Thyroid gland (tissue), 4 donors: ENCODE measurements around the gene FTH1. TPM values are rescaled to one million over a fixed set of nuclear protein-coding genes. Genes with fewer than 3 reads are reported as not detected.
A peak's percentile ranks its signal among the peaks of the same experiment; 100 is the strongest.

Source experiments
- DNase-seq, 2 donors: peaks; one replicate each; pipeline ENCODE4 v3.0.0-alpha.2; 2019
- H3K27ac ChIP-seq, 3 donors: fragments of 200-600 bp; sonication (generic); 1 replicate in 2 of 3; 2 replicates in 1 of 3; pipeline ENCODE4 v1.5.1; 2016 to 2019; ENCODE audit warnings: mild to moderate bottlenecking in 1 of 3, moderate library complexity in 1 of 3
- H3K27me3 ChIP-seq: fragments of 200-600 bp; sonication (generic); one replicate; pipeline ENCODE4 v1.5.1; 2019
- H3K36me3 ChIP-seq, 2 donors: fragments of 200-600 bp; sonication (generic); one replicate each; pipeline ENCODE4 v1.5.1; 2016 to 2019
- H3K4me1 ChIP-seq, 2 donors: fragments of 200-600 bp; sonication (generic); one replicate each; pipeline ENCODE4 v1.5.1; 2017 to 2019
- H3K4me3 ChIP-seq, 3 donors: fragments of 200-600 bp; sonication (generic); replicated peaks in 1 of 3; 1 replicate in 2 of 3; 2 replicates in 1 of 3; pipeline ENCODE4 v1.5.1; 2016; ENCODE audit warnings: mild to moderate bottlenecking in 1 of 3
- H3K9me3 ChIP-seq: fragments of 200-600 bp; sonication (generic); one replicate; pipeline ENCODE4 v1.5.1; 2017
- CTCF ChIP-seq, 6 experiments: fragments of 200-600 bp in 3 of 6; fragments of 450-650 bp in 3 of 6; sonication (generic) in 3 of 6; IDR thresholded peaks; one replicate each; pipeline ENCODE4 v1.5.1; 2016 to 2019; ENCODE audit warnings: antibody characterized with exemption in 6 of 6, mild to moderate bottlenecking in 2 of 6, inconsistent platforms in 1 of 6, moderate library complexity in 1 of 6
- POLR2A ChIP-seq, 2 donors: fragments of 450-650 bp; IDR thresholded peaks; one replicate each; pipeline ENCODE4 v1.6.1; 2017; ENCODE audit warnings: antibody characterized with exemption in 2 of 2, mild to moderate bottlenecking in 2 of 2, moderate library complexity in 1 of 2
- WGBS, 2 donors: methylation state at CpG; one replicate each; pipeline ENCODE4 v1.1.5; 2017; 5-methylcytosine and 5-hydroxymethylcytosine counted together
- intact Hi-C: fragments of 100-400 bp; cut with DNase I; formaldehyde crosslinking; loops from one replicate; pipeline ENCODE4 v1.15.1; 2023
- total RNA-seq, 4 donors: library from RNA; depleted of rRNA; stranded (reverse); fragments of >200 nt; gene quantifications; one replicate each; pipeline ENCODE4 v1.2.3, GENCODE V29; 2016

FTH1 gene
- total RNA-seq, 4 donors from 2014 or later, result 2,377 to 4,120 (median 2,918) TPM

- no peaks in the 10 kb centered on the region for H3K36me3 ChIP-seq
- H3K9me3 ChIP-seq, result no peaks in the 10 kb centered on the region
- H3K4me1 ChIP-seq, result peaks cover 3 to 59% of the 10 kb centered on the region in 2 donors
- peak overlapping the region in 2 of 3 donors; percentile 38 to 54 for H3K27ac ChIP-seq
- no peaks in the 10 kb centered on the region for H3K27me3 ChIP-seq
- WGBS, 2 donors, result 35 to 67% methylated on average over 6 to 9 of the region's 13 CpGs
- TF ChIP-seq CTCF (IDR thresholded peaks at IDR 0.05) (no peak), POLR2A (IDR thresholded peaks at IDR 0.05) (no peak)
- DNase-seq, result peak; percentile 33 to 54
- intact Hi-C loops, result no loop called here
- H3K4me3 ChIP-seq, result no peak overlapping the region
These were observed 47.5 kb downstream of the FTH1 start for GRCh38 chr11:61919705-61920631.

GRCh38 chr11:61918938-61919704 lies 48.3 kb downstream of the FTH1 start:
- H3K4me1 ChIP-seq, result peaks cover 3 to 57% of the 10 kb centered on the region in 2 donors
- WGBS, 2 donors, result 72% methylated on average over 5 to 6 of the region's 6 CpGs
- DNase-seq, result no peak

GRCh38 chr11:61918251-61918937 lies 49.0 kb downstream of the FTH1 start:
- Histone ChIP-seq H3K4me1 (peaks cover 3 to 50% of the 10 kb centered on the region in 2 donors), H3K36me3 (no peaks in the 10 kb centered on the region), H3K27ac (peak overlapping the region; percentile 20 to 54 (median 32)), H3K9me3 (no peaks in the 10 kb centered on the region), H3K4me3 (no peak overlapping the region), H3K27me3 (no peaks in the 10 kb centered on the region)
- TF ChIP-seq CTCF (IDR thresholded peaks at IDR 0.05) (no peak), POLR2A (IDR thresholded peaks at IDR 0.05) (no peak)
- no peak for DNase-seq
- intact Hi-C loops, result no loop called here
- whole genome bisulfite sequencing, 2 donors, result 82 to 87% methylated on average over 14 of the region's 14 CpGs

More at GRCh38 chr11:61918938-61919704, 48.3 kb downstream of the FTH1 start:
- H3K27me3 ChIP-seq, result no peaks in the 10 kb centered on the region
- no peaks in the 10 kb centered on the region for H3K36me3 ChIP-seq
- intact Hi-C loops, result no loop called here
- no peaks in the 10 kb centered on the region for H3K9me3 ChIP-seq
- TF ChIP-seq POLR2A (IDR thresholded peaks at IDR 0.05), result no peak
- H3K27ac ChIP-seq, result peak overlapping the region in 2 of 3 donors; percentile 38 to 54
- H3K4me3 ChIP-seq, result no peak overlapping the region

DNA sequence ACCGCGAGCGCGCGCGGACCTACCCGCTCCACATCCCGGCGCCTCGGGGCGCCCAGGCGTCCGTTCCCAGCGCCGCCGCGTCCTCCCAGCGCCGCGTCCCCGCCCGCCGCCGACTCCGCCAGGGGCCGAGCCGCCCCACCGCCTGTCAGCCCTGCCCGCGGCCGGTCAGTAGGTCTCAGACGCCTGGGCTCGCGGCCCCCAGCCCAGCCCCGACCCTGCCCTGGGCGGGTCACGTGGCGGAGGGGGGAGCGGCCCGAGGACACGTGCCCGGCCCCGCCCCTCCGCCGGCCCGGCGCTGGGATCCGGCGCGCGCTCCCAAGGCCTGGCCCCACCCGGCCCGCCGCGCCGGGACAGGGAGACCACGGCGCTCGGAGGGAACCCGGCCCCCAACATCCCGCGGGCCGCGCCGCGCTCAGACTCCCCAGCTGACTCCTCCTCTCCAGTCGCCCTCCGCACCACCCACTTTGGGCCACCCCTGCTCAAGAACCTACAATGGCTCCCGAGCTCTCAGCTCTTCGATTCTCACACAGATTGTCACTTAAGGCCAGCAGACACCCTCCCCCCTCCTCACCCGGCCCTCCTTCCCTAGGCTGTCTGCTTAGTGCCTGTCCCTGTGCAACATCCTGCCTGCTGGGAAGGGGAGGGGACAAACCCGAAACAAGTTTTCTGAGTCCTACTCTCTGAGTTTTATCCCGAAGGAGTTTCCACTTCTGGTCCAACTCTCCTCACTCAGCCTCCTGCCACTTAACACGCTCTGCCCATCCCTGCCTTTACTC lies 49.9 kb downstream of the FTH1 start, which contains the start of gene RAB3IL1:
TSS of gene RAB3IL1 (minus strand) at position 233 of the 776 bp plus-strand sequence. CDS start at position 34, 199 bp downstream.
- H3K27ac ChIP-seq, result peak within 1 kb of the TSS; percentile 20 to 77 (median 54)
- H3K4me3 ChIP-seq, result peak within 1 kb of the TSS; percentile 25 to 53 (median 47)
- H3K27me3 ChIP-seq, result no peaks in the 10 kb centered on the region
- no peaks in the 10 kb centered on the region for H3K36me3 ChIP-seq
- H3K9me3 ChIP-seq, result no peaks in the 10 kb centered on the region
- peak; percentile 45 to 62 for DNase-seq
- TF ChIP-seq CTCF (IDR thresholded peaks at IDR 0.05) (no peak), POLR2A (IDR thresholded peaks at IDR 0.05) (peak in 1 of 2 donors; percentile 24)
- H3K4me1 ChIP-seq, result peaks cover 3 to 41% of the 10 kb centered on the region in 2 donors
- WGBS, 2 donors, result 10 to 11% methylated on average over 8 to 12 of the region's 74 CpGs
- intact Hi-C loops, result no loop called here
